Glutamatergic neuron (in vitro differentiated cells): ENCODE measurements around the gene AMN. TPM values are rescaled to one million over a fixed set of nuclear protein-coding genes. Genes with fewer than 3 reads are reported as not detected.
"Not testable (repeated sequence)": the region's sequence is repeated elsewhere in the genome, so short reads cannot be mapped to it uniquely, and the experiment has no call there.

Experiments used
- DNase-seq: peaks from one replicate; pipeline ENCODE4 v3.0.0; 2022
- H3K27ac Mint-ChIP-seq: one replicate; pipeline ENCODE4 v1.8.0; 2020; ENCODE audit warnings: mild to moderate bottlenecking, mixed read lengths, inconsistent platforms; ENCODE audit not compliant: unreplicated experiment
- H3K27me3 Mint-ChIP-seq: one replicate; pipeline ENCODE4 v1.8.0; 2020; ENCODE audit warnings: mild to moderate bottlenecking, moderate library complexity, mixed read lengths, inconsistent platforms; ENCODE audit not compliant: unreplicated experiment
- H3K36me3 Mint-ChIP-seq: one replicate; pipeline ENCODE4 v1.8.0; 2020; ENCODE audit warnings: mild to moderate bottlenecking, mixed read lengths, inconsistent platforms; ENCODE audit not compliant: unreplicated experiment
- H3K4me1 Mint-ChIP-seq: one replicate; pipeline ENCODE4 v1.8.0; 2020; ENCODE audit warnings: mild to moderate bottlenecking, low read depth, mixed read lengths, inconsistent platforms; ENCODE audit not compliant: unreplicated experiment
- H3K4me3 Mint-ChIP-seq: one replicate; pipeline ENCODE4 v1.8.0; 2020; ENCODE audit warnings: mild to moderate bottlenecking, mixed read lengths, inconsistent platforms; ENCODE audit not compliant: unreplicated experiment
- H3K9me3 Mint-ChIP-seq: one replicate; pipeline ENCODE4 v1.8.0; 2020; ENCODE audit warnings: mild to moderate bottlenecking, moderate library complexity, mixed read lengths, inconsistent platforms; ENCODE audit not compliant: unreplicated experiment
- total RNA-seq: library from RNA; stranded (reverse); fragmentation: NEBNext Ultra II Directional; extraction: Animal tissue kit (Norgen Biotek cat#: 25700); gene quantifications from one replicate; pipeline ENCODE4 v1.2.1, GENCODE V29; 2021; ENCODE audit not compliant: unreplicated experiment
- TF ChIP-seq, protein P1 (sequence below): fragments of 200-600 bp; sonication (generic); IDR thresholded peaks from one replicate; pipeline ENCODE4 v1.5.0; 2021; ENCODE audit not compliant: partially characterized antibody, unreplicated experiment

Gene AMN
- total RNA-seq, 1 donor from 2014 or later, result 0.34 TPM

DNA sequence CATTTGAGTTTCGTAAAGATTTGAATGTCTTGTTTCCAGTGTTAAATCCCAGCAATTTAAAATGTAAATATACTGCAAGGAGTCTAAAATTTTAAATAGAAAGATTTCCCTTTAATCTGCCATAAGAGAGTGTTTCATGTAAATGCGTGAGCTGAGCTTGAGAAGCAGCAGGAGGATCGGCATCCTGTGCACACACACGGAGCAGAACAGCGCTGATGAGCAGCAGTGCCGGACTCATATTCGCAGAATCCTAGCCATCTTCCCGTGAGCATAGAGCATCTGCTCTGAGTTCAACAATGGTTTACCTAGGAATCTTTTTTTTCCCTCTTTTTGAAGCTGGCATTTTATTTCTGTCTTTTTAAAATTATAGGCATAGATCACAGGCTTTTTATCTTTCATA lies 29.8 kb upstream of the AMN start:
- Mint-ChIP-seq H3K36me3 (no peaks in the 10 kb centered on the region), H3K27me3 (no peaks in the 10 kb centered on the region), H3K4me1 (peaks cover 14% of the 10 kb centered on the region), H3K9me3 (peaks cover 2% of the 10 kb centered on the region), H3K27ac (peak overlapping the region; percentile 53), H3K4me3 (no peak overlapping the region)
- TF ChIP-seq, protein P1, sequence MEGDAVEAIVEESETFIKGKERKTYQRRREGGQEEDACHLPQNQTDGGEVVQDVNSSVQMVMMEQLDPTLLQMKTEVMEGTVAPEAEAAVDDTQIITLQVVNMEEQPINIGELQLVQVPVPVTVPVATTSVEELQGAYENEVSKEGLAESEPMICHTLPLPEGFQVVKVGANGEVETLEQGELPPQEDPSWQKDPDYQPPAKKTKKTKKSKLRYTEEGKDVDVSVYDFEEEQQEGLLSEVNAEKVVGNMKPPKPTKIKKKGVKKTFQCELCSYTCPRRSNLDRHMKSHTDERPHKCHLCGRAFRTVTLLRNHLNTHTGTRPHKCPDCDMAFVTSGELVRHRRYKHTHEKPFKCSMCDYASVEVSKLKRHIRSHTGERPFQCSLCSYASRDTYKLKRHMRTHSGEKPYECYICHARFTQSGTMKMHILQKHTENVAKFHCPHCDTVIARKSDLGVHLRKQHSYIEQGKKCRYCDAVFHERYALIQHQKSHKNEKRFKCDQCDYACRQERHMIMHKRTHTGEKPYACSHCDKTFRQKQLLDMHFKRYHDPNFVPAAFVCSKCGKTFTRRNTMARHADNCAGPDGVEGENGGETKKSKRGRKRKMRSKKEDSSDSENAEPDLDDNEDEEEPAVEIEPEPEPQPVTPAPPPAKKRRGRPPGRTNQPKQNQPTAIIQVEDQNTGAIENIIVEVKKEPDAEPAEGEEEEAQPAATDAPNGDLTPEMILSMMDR, result no peak
- no peak for DNase-seq

DNA sequence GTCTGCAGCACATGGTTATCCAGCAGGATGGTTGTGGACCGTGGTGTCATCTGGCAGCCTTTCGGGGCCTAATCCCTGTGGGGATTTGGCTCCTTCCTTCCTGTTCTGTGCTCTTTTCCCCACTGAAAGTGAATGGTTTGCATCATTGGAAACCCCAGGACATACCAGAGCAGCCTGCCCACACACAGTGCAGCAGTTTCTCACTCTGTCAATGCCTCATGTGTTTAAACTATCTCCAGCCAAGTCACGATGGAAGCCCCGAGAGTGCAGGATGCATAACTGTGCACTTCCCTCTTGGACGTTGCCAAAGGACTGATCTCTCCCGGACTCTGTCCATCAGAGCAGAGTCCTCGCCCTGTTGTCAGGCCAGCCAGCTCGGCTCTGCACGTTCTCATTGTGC lies 29.0 kb upstream of the AMN start:
- TF ChIP-seq, protein P1, result no peak
- Mint-ChIP-seq H3K4me3 (no peak overlapping the region), H3K36me3 (no peaks in the 10 kb centered on the region), H3K9me3 (peaks cover 2% of the 10 kb centered on the region), H3K27ac (peak overlapping the region; percentile 5), H3K27me3 (no peaks in the 10 kb centered on the region), H3K4me1 (peaks cover 18% of the 10 kb centered on the region)
- DNase-seq, result no peak

DNA sequence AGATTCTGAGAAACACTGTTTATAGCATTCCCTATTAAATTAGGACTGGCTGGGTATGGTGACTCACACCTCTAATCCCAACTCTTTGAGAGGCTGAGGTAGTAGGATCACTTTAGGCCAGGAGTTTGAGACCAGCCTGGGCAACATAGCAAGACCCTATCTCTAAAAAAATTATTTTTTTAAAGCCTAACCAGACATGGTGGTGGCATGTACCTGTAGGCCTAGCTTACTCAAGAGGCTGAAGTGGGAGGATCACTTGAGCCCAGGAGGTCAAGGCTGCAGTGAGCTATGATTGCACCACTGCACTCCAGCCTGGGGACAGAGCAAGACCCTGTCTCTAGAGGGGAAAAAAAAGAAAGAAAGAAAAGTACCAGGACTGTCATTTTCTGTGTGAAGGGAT lies 25.7 kb upstream of the AMN start:
- H3K27ac Mint-ChIP-seq, DNase-seq, H3K36me3 Mint-ChIP-seq, H3K4me3 Mint-ChIP-seq, H3K27me3 Mint-ChIP-seq, H3K9me3 Mint-ChIP-seq: not testable (repeated sequence)
- H3K4me1 Mint-ChIP-seq, result peaks cover 16% of the 10 kb centered on the region

DNA sequence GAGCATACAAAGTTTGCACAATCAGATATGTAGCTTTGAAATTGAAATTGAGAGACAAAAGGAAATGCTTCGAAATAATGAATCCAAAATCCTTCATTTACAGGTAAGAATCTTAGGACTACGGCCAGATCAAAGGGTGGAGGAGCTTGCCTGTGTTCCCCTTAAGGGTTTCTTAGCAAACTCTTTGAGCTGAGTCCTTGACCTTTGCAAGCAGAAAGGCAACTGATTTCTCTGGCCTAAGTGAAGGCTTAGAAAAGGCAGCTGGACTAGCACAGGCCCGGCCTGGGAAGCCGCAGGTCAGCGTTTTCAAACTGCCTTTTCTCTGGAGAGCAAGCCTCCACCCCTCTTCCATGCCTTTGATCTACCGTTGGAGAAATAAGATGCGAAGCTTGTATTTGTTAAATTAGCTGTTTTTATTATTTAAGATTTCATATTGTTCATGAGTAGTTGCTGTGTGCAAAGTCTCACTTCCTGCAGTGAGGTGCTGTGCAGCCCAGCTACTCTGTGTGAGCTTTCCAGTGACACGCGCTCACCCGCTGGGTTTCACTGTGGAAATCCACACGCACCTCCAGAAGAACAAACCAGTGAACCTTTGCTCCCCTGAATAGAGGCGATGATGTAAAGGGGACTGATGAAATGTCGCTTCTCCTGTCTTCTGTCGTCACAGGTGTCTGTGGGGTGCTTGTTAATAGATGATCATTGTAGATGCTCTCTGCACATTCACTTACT lies 25.0 kb upstream of the AMN start:
- peaks cover 18% of the 10 kb centered on the region for H3K4me1 Mint-ChIP-seq
- H3K27me3 Mint-ChIP-seq, result peaks cover 3% of the 10 kb centered on the region
- DNase-seq, result no peak
- H3K4me3 Mint-ChIP-seq, result no peak overlapping the region
- H3K36me3 Mint-ChIP-seq, result no peaks in the 10 kb centered on the region
- peaks cover 5% of the 10 kb centered on the region for H3K9me3 Mint-ChIP-seq
- TF ChIP-seq, protein P1, result no peak
- peak overlapping the region; percentile 63 for H3K27ac Mint-ChIP-seq

DNA sequence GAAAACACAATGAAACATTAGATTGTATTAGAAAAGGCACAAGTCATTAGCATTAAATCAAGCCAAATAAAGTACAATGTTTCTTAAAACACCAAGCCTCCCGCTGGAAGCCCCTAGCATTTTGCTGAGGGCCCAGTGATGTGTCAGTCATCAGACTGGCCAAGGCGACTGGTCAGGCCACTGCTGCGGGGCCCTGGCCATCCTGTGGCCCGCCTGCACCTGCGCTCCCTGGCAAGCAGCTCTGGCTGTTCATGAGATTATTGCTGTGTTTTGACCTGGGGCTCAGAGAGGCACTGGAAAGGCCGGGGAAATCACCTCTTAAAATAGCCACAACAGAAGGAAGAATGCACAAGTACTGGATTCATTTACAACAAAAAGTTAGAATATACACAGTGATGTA lies 24.2 kb upstream of the AMN start:
- Mint-ChIP-seq H3K9me3 (peaks cover 5% of the 10 kb centered on the region), H3K27ac (no peak overlapping the region), H3K4me1 (peaks cover 20% of the 10 kb centered on the region), H3K4me3 (no peak overlapping the region), H3K27me3 (peaks cover 3% of the 10 kb centered on the region), H3K36me3 (no peaks in the 10 kb centered on the region)
- TF ChIP-seq, protein P1, result no peak
- no peak for DNase-seq
